HL-60 (cell line): ENCODE results near the gene TTC24.

Experiments
- CTCF ChIP-seq: IDR thresholded peaks from one replicate; pipeline ENCODE4 v1.5.1; 2011; ENCODE audit warnings: low read length, control low read depth, inconsistent platforms; ENCODE audit not compliant: insufficient read depth
- POLR2AphosphoS5 ChIP-seq: IDR thresholded peaks from 2 replicates; pipeline ENCODE4 v1.6.1; 2012; ENCODE audit warnings: low read depth

DNA sequence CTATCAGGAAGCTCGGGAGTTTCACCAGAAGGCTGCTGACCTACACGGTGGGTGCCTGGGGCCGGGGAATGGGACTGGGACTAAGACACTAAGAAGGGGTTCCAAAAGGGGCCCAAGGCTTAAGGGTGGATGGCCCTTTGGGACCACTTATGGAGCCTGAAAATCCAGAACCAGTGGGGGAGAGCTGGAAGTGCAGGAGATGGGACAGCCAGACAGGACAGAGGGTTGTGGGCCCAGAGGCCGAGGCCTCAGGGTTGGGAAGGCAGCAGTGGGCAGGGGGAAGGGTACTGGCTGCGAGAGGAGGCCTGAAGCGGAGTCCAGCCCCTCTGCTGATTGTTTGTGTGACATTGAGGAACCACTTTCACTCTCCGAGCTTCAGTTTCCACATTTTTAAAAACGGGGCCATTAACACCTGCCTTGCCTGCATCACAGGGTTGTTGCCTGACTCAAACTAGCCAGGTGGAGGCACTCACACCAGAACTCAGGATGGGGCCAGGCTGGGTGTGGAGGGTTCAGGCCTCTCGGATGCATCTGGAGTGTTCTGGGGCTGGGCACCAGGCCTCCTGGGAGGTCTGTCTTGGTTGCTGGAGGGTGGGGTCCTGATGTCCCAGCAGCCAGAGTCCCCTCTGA lies 3.0 kb downstream of the TTC24 start:
- TF ChIP-seq CTCF = no peak
- TF ChIP-seq POLR2AphosphoS5 = no peak
